Cerebellar cortex (tissue), 1 donor: ENCODE results near the gene ACAP2.
"Not testable (repeated sequence)": the region's sequence is repeated elsewhere in the genome, so short reads cannot be mapped to it uniquely, and the experiment has no call there.

ENCODE experiments used
- DNase-seq: peaks from one replicate; pipeline ENCODE4 v3.0.0-alpha.2; 2015; ENCODE audit warnings: low spot score

The ACAP2 gene

GRCh38 chr3:195290643-195291042 is 152.2 kb downstream of the ACAP2 start:
- DNase-seq: not testable (repeated sequence)

GRCh38 chr3:195286115-195286872 is 156.5 kb downstream of the ACAP2 start:
- DNase-seq: no peak

- no peak for DNase-seq
Observed at GRCh38 chr3:195285372-195285771, 157.4 kb downstream of the ACAP2 start.

GRCh38 chr3:195284842-195285241 is 158.0 kb downstream of the ACAP2 start:
- no peak for DNase-seq

- no peak for DNase-seq
Observed at GRCh38 chr3:195282961-195283360, 159.9 kb downstream of the ACAP2 start.

- DNase-seq: no peak
Observed at GRCh38 chr3:195274259-195274966, 168.4 kb downstream of the ACAP2 start.

- peak; percentile 81 for DNase-seq
Observed at GRCh38 chr3:195271410-195272243, 171.2 kb downstream of the ACAP2 start.

GRCh38 chr3:195270817-195271409 is 171.9 kb downstream of the ACAP2 start, which contains the start of gene XXYLT1:
Gene XXYLT1 (minus strand): TSS chr3:195271159. CDS start chr3:195271058, 101 bp downstream.
- DNase-seq: peak; percentile 87

- peak; percentile 53 for DNase-seq
Observed at GRCh38 chr3:195270079-195270816, 172.6 kb downstream of the ACAP2 start.

GRCh38 chr3:195269375-195270078 is 173.3 kb downstream of the ACAP2 start:
- no peak for DNase-seq

GRCh38 chr3:195268576-195269309 is 174.1 kb downstream of the ACAP2 start:
- no peak for DNase-seq

GRCh38 chr3:195267096-195267495 is 175.7 kb downstream of the ACAP2 start:
- no peak for DNase-seq

GRCh38 chr3:195266428-195266827 is 176.4 kb downstream of the ACAP2 start:
- DNase-seq: no peak

GRCh38 chr3:195265363-195265976 is 177.3 kb downstream of the ACAP2 start:
- DNase-seq: no peak

- no peak for DNase-seq
Observed at GRCh38 chr3:195263925-195264600, 178.8 kb downstream of the ACAP2 start.

- no peak for DNase-seq
Observed at GRCh38 chr3:195263193-195263924, 179.5 kb downstream of the ACAP2 start.

GRCh38 chr3:195261925-195262324 is 180.9 kb downstream of the ACAP2 start:
- no peak for DNase-seq

GRCh38 chr3:195260280-195260905 is 182.4 kb downstream of the ACAP2 start:
- peak; percentile 37 for DNase-seq
